Measurements from ENCODE around the gene KXD1. TPM values are rescaled to one million over a fixed set of nuclear protein-coding genes. Genes with fewer than 3 reads are reported as not detected.

KXD1 gene
- total RNA-seq = 100 to 1,000 TPM; 107 to 122 (median 120) TPM
- 100 to 1,000 TPM in 1 of 3 donors, 10 to 100 TPM in 2; 84.9 to 118 (median 93.2) TPM for polyA plus RNA-seq

- Histone ChIP-seq H3K27me3 (no peaks in the 10 kb centered on the region), H3K36me3 (peaks cover 0 to 12% (median 4%) of the 10 kb centered on the region in 4 donors), H3K4me1 (peaks cover 0 to 16% (median 7%) of the 10 kb centered on the region in 4 donors), H3K4me3 (peak within 1 kb of the TSS; percentile 56 to 95 (median 77)), H3K9me3 (no peaks in the 10 kb centered on the region), H3K27ac (peak within 1 kb of the TSS; percentile 86 to 98 (median 92))
- WGBS, 2 donors = 0 to 1% methylated on average over 58 of the region's 58 CpGs
- peak; percentile 99 for DNase-seq
- peak; percentile 95 to 97 (median 96) for TF ChIP-seq POLR2AphosphoS5 (IDR thresholded peaks at IDR 0.05)
- TF ChIP-seq POLR2A (IDR thresholded peaks at IDR 0.05) = peak; percentile 61 to 71
- TF ChIP-seq EP300 (IDR thresholded peaks at IDR 0.05) = peak in 2 of 4 donors; percentile 18 to 87
- TF ChIP-seq CTCF (IDR thresholded peaks at IDR 0.05) = no peak
- intact Hi-C loops (cut with DNase I) = loop anchor here (1.0 kb wide), 1 partner anchor 35 kb away; the partner anchor contains the start of gene ELL
These were observed at the start of gene KXD1 for GRCh38 chr19:18557411-18558201. Gene KXD1 (plus strand): TSS chr19:18557870. CDS start chr19:18562057, 4,187 bp downstream.

- peak overlapping the region in 3 of 4 donors; percentile 3 to 18 (median 5) for H3K27ac ChIP-seq
- 58 to 63% methylated on average over 7 of the region's 7 CpGs for WGBS, 2 donors
These were observed 49.1 kb upstream of the KXD1 start for GRCh38 chr19:18508585-18508984.

GRCh38 chr19:18510216-18510615 lies 47.5 kb upstream of the KXD1 start:
- Histone ChIP-seq H3K36me3 (no peaks in the 10 kb centered on the region), H3K4me3 (no peak overlapping the region), H3K9me3 (no peaks in the 10 kb centered on the region), H3K4me1 (peaks cover 0 to 82% (median 68%) of the 10 kb centered on the region in 4 donors), H3K27ac (no peak overlapping the region), H3K27me3 (no peaks in the 10 kb centered on the region)
- no peak for DNase-seq
- TF ChIP-seq CTCF (IDR thresholded peaks at IDR 0.05) (no peak), EP300 (IDR thresholded peaks at IDR 0.05) (no peak)
- intact Hi-C loops (cut with DNase I) = no loop called here
- 95% methylated on average over 8 of the region's 8 CpGs for WGBS, 2 donors

More at GRCh38 chr19:18508585-18508984, 49.1 kb upstream of the KXD1 start:
- Histone ChIP-seq H3K36me3 (no peaks in the 10 kb centered on the region), H3K4me3 (no peak overlapping the region), H3K4me1 (peaks cover 0 to 82% (median 71%) of the 10 kb centered on the region in 4 donors), H3K9me3 (no peaks in the 10 kb centered on the region), H3K27me3 (no peaks in the 10 kb centered on the region)
- TF ChIP-seq POLR2AphosphoS5 (IDR thresholded peaks at IDR 0.05) = no peak
- no peak for TF ChIP-seq POLR2A (IDR thresholded peaks at IDR 0.05)
- TF ChIP-seq CTCF (IDR thresholded peaks at IDR 0.05) = no peak
- TF ChIP-seq EP300 (IDR thresholded peaks at IDR 0.05) = no peak
- intact Hi-C loops (cut with DNase I) = loop anchor here (10.0 kb wide), 1 partner anchor 54 kb away; no protein-coding TSS in a partner anchor
- no peak for DNase-seq

- H3K36me3 ChIP-seq = no peaks in the 10 kb centered on the region
- H3K27me3 ChIP-seq = no peaks in the 10 kb centered on the region
- DNase-seq = peak; percentile 88
- H3K9me3 ChIP-seq = no peaks in the 10 kb centered on the region
- H3K27ac ChIP-seq = peak overlapping the region in 2 of 4 donors; percentile 28 to 69
- TF ChIP-seq POLR2A (IDR thresholded peaks at IDR 0.05) (no peak), EP300 (IDR thresholded peaks at IDR 0.05) (no peak)
- intact Hi-C loops (cut with DNase I) = no loop called here
- WGBS, 2 donors = 77 to 85% methylated on average over 11 of the region's 11 CpGs
- no peak overlapping the region for H3K4me3 ChIP-seq
- peaks cover 0 to 64% (median 40%) of the 10 kb centered on the region in 4 donors for H3K4me1 ChIP-seq
These were observed 43.8 kb upstream of the KXD1 start for GRCh38 chr19:18513868-18514267.

Measured in sigmoid colon (tissue), 7 donors.